HG03039 (cell line): ENCODE data around the gene LRRC71.

Source experiments
- ATAC-seq: cut with Tn5 transposase; IDR thresholded peaks from one replicate; pipeline ENCODE4 v1.9.1; 2021; ENCODE audit warnings: mild to moderate bottlenecking, moderate library complexity; ENCODE audit not compliant: unreplicated experiment

The LRRC71 gene

DNA sequence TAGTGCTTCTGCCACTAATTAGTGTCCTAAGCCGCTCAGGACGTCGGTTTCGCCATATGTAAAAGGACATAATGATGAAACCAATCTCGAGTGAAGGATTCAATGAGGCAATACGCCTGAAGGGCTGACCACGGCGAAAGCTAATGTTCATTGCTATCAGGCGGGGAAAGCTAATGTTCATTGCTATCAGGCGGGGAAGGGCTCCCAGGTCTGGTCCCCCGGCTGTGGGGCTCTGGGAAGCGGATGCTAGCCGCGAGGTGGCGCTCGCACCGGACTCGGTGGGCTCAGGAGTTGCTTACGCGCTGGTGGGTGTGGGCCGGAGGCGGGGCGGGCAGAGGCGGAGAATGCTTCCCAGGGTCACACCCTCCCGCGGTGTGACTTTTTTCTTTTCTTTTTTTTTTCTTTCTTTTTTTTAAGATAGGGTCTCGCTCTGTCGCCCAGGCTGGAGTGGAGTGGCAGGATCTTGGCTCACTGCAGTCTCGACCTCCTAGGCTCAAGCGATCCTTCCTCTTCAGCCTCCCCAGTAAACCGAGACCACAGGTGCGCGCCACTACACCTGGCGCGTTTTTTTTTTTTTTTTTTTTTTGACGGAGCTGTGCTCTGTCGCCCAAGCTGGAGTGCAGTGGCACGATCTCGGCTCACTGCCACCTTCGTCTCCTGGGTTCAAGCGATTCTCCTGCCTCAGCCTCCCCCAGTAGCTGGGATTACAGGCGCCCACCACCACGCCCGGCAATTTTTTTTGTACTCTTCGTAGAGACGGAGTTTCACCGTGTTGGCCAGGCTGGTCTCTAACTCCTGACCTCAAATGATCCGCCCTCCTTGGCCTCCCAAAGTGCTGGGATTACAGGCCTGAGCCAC lies 28.0 kb upstream of the LRRC71 start:
- ATAC-seq, result peak; percentile 53

DNA sequence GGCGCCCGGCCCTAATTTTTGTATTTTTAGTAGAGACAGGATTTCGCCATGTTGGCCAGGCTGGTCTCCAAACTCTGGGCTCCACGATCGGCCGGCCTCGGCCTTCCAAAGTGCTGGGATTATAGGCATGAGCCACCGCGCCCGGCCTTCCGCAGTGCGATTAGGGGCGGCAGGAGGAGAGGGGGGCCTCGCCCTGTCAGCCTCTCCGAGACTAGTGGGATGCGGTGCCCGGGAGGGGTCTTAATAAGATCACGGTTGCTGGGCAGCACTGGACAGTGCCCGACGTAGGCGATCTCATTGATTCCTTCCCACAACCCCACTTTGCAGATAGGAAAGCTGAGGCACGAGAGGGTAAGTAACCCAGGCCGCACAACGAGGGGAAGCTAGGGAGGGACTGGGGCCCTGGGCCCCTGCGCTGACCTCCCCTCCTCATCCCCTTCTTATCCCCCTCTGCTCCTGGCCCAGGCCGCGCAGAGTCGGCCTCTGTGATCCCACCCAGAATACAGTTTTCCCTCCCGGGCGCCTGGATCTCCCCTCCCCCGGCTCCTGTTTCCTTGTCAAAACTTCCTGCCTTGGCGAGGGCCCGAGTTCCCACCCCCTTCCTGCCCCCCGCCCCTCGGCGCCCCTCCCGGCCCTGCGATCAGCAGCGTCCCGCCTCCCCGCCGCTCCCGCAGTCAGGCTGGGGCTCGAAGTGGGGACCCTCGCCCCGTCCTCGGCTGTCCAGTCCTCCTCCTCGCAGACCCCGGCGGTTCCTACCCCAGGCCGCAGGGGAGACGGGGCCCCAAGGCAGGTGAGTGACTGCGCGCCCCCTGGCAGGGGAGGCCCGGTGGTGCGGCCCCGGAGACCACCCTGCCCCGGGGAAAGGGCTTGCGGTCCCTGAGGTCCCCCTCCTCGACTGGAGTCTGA lies 27.1 kb upstream of the LRRC71 start, which contains the start of gene PEAR1:
Gene PEAR1, plus strand, starts transcription at position 671 of the 906 bp plus-strand sequence. CDS start 10,209 bp downstream, outside the sequence.
- ATAC-seq, result no peak

DNA sequence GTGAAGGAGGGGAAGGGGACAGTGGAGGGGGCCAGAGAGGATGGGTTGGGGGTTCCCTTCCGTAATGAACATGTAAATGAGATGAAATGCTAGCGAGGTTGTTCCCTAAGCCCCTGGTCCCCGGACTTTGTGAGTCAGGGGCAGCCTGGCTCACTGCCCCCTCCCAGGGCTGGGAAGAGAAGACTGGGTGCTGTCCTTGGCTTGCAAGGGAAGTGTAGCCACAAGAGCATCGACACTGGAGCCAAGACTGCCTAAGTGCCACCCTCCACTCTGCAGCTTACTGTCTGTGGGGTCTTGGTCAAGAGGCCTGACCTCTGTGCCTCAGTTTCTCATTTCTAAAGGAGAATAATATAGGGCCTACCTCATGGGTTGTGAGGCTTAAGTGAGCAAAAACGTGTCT lies 26.4 kb upstream of the LRRC71 start:
- ATAC-seq, result no peak

DNA sequence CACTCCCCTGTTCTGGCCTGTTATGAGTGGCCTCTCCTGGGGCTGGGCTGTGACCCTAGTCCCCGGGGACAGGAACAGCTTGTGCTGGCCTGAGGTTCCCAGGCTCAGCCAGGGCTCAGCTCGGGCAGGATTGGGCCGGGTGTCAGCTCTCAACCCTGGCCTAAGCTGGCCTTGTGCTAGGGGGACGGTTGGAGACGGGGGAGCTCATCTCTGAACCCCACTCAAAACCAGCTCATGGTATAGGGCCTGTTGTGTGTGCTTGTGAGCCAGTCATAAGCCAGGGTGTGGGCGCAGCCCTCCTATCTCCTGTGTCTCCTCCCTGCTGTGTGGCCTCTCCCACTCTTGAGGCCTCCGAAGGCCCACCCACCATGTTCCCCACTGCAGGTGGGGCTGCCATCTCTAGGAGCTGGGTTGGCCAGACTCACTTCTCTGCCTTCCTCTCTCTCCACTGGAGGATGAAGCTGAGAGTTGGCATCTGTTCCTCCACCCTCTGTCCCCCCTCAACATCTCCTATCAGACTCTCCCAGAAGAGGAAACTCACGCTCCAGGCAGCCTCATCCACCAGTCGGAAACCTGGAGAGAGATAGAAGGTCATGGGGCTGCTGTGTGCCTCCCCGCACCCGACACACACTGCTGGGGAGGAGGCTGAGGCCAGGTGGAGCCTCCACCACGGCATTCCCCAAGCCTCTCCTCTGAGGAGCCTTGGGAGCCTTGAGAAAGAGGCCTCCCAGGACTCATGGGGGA lies 25.5 kb upstream of the LRRC71 start:
- ATAC-seq, result no peak

DNA sequence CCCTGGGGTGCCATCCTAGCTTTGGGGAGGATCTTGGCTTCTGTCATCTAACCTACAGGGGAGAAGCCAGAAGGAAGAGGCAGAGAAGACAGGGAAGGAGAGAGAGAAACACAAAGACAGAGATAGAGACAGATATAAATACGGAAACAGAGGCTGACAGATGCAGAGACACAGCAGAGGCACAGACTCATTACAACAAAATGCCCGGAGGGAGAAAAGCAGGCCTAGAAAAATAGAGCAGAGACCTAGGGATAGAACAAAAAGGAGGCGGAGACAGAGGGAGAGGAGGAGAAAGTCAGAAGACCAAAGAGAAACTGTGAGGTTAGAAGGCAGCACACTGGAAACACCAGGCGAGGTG lies 25.0 kb upstream of the LRRC71 start:
- no peak for ATAC-seq

DNA sequence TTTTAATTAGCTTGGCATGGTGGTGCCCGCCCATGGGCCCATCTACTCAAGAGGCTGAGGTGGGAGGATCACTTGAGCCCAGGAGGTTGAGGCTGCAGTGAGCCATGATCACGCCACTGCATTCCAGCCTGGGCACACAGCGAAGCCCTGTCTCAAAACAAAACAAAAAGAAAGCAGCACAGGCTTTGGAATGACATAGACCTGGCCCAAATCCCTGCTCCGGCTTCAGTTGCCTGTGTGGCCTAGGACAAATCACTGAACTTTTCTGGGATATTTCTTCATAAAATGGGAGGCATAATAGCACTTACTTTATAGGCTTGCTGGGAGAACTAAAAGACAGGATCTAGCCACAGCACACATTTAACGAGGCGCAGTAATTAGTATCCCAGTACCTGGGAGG lies 24.5 kb upstream of the LRRC71 start:
- ATAC-seq, result no peak

DNA sequence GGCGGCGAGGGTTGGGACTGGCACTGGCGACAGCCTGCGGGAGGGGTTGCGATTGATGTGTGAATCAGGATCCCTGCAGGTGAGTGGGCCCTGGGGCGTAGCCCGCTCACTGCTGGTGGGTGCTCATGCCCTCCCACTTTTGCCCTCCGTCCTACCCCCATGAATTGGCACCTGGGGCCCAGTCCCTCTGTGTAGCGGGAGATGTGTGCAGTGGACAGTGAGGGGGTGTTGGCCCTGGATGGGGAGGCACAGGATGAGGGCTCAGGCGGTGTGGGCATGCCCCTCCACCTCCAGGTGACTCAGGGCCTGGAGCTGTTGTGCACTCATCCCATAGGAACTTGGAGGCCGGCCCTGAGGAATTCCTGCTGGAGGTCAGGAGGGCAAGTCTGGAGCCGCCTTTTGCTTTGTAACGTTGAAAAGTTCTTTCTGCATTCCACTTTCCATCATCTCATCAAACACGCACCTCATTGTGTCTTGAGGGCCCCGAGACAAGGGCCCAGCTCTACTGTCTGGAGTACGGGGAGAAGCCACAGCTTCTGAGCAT lies 23.9 kb upstream of the LRRC71 start:
- no peak for ATAC-seq

DNA sequence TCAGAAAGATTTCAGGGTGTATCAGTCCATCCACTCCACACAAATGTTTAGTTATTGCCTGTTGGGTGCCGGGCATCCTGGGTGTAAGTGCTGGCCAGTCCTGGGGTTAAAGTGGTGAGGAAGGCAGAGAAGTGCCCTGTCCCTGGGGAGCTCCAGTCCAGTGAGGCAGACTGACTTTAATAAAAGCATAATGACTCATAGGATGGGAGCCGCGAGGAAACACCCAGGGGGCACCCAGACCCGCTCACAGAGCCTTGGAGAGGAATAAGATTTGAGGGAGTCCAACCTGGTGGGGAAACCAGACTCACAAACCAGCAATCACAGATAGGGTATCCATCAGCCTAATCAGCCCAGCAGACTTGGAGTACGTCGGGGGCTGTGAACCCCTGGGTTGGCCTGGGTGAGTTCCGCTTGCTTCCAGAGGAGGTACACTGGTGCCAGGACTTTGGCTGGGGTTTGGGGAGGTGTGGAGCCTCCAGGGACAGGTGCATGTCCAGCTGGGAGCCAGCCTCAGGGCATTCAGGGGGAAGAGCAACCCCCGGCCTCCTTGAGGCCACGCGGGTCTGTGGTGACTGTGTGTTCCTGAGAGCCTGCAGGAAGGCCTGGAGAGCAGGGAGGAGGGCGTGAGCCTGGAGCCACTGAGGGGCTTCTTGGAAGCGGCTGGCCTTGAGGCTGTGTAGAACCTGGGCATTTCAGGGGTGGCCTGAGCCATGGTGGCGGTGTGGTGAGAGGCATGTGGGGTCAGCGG lies 23.2 kb upstream of the LRRC71 start:
- no peak for ATAC-seq

DNA sequence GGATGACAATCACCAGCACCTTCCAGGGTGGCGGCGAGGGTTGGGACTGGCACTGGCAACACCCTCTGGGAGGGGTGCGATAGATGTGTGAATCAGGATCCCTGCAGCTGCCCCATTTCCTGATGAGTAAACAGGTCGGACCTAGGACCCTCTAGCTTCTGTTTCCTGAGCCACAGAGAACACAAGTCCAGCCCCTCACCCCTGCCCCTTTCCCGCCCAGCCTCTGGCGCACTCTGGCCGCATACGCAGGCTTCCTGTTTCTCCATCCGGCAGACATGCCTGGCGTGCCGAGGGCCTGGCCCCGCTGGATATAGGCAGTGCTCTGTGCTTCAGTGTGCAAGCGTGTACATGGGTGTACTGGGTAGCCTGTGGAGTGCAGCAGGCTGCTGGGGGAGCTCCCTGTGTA lies 22.3 kb upstream of the LRRC71 start:
- no peak for ATAC-seq

DNA sequence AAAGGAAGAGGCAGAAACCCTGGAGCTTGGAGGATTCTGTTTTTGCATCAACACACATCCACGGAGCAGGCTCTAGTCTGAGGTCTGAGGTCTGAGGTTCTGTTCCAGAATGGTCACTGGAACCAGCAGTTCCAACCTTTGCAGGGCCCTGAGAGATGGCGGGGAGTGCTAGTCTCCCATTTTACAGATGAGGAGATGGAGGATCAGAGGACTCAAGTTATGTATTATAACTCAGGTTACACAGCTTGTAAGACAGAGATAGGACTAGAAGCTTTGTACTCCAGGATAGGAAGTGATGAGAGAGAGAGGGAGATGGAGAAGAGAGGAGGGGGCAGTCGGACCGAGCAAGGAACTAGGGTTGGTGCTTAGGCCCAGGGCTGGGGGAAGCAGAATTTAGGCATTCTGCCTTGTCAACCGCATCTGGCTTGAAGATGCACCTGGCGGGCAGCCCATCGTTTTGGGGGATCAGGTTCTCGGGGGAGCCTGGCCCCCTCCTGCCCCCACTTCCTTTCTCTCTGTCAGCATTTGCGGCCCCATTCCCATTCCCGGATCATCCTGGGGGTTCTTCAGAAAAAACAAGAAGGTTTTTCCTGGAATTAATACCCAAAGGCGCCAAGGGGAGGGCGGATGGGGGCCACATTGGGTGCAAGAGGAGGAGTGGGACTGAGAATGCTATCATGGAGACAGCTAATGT lies 21.3 kb upstream of the LRRC71 start:
- no peak for ATAC-seq

DNA sequence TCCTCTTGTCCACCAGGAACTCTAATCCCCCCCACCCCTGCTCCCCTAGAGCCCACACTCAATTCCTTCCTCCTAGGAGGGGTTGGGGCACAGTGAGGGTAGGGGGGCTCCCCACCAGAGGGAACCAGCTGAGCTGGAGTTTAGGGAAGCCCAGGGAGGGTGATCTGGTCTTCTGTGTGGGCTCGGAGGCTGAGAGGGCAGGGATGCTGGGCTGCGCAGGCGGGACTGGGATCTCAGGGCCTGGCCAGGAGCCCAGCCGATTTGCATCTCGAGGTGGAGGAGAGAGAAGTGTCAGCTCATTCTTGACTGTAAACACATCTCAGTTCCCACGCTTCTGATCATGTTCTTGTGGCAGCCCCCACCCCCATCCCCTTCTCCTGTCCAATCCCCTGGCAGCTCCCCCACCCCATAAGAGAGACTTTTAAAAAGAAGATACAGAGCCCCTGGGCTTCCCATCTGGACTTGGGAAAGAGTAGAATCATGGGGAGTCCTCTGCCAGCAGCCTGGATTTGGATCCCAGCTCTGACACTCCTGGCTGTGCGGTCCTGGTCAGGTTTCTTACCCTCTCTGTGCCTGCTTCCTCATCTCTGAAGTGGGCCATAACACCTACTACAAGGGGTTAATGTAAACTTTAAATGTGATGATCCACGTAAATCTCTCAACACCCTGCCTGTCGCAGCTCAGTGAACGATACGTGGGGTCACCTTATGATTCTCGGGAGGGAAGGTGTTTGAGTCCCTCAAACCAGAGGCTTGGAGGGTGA lies 20.3 kb upstream of the LRRC71 start:
- no peak for ATAC-seq

DNA sequence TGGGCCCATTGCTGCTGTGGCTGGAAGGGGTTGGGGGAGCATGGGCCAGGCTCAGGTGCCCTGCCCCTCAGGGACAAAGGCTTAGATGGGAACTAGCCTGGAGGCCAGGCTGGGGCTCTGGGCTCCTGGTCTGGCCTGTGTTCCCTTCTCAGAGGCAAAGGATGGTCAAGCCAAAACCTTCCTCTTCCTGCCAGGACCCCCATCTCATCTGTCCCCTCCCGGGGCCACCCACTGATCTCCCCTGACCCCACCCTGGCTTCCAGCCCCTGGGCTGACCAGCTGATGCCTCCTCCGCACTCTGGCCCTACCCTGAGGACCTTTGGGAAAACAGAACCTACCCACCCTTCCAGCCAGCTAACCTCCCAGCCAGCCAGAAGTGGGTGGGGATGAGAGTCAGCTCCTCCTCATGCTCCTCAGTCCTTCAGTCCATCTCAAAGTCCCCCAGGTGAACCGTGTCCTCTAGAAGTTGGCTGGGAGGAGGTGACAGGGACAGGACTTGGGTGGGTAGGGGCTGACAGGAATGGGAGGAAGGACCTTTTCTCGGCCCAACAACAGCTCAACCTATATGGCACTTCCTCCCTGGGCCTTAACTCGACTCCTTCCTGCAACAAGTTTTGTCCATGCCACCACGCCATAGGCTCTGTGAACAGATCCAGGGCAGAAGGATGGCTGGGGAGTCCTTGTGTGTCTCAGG lies 19.4 kb upstream of the LRRC71 start:
- ATAC-seq, result no peak

DNA sequence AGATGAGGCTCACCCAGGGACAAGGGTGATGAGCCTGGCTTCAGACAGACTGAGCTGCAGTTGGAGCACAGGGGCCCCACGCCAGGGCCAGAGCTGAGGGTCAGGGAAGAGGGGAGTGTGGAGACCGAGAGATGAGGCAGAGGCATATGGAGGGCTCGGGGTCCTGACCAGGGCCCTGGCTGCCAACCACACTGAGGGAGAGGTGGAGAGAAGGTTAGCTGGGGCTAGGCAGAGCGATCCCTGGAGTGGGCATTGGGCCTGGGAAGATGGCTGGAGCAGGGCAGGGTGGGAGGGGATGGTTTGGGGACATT lies 18.9 kb upstream of the LRRC71 start:
- no peak for ATAC-seq

DNA sequence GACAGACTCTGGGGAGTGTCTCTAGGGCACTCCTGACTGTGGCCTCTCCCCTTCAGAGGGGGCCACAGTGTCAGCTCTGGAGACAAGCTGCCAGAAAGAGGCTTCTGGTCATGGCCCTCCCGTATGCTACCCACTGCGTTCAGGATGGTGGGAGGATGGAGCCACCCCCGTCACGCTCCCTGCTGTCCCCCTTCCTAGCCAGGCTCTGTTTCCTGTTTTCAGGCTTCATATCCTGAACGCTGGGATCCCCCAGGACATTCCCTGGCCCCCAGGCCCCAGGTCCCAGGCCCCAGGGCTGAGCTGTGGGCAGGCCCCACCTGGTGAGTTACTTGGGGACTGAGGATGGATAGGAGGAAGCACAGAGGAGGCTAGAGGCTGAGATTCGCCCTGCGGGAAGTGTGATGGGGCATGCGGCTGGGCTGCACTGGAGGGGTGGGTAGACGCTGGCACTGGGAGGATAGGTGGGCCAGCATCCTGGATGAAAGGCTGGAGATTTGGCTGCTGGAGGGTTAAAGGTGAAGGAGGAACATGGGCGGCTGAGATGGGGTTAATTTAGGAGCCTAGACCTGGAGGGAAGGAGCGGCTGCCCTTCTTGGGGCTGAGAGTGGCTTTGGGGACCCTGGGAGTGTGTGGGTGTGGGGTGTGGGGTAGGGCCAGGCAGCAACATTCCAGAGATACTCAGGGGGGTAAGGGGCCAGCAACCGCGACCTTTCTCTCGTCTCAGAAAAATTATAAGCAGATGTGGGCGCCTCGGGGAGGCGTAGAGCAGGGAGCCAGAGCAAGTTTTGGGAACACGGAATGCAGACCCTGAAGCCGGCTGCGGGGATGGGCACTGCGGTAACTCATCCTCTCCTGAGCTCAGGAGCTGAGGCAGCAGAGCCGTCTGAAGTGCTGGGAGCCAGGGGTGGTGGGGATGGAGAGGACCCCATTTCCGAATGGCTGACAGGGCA lies 18.2 kb upstream of the LRRC71 start:
- no peak for ATAC-seq

DNA sequence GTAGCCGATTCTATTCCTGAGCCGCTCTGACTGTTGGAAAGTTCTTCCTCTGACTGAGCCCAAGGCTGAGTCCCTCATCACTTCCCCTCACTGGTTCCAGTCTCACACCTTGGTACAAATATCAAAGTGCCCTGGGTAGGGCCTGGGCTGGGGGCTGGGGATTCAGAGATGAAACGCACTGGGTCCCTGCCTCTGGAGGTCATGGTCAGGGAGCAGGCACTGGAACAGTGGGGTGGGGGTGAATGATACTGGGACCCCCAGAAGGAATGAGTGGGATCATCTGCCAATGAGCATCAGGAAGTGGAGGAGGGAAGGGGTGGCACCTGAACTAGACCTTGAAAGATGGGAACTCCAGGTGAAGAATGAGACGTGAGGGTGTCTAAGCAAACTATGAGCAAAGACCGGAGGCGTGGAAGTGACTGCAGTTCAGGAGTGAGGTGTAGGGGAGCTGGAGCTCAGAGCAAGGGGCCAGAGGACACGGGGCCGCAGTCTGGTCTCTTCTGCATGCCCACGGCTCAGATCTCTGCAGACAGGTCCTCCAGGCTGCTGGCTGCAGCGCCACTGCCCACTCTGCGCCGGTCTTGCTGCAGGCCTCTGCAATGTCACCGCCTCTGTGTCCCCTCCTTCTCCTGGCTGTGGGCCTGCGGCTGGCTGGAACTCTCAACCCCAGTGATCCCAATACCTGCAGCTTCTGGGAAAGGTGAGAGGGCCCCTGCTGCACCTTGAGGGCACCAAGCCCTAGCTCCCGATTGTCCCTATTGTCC lies 16.9 kb upstream of the LRRC71 start:
- ATAC-seq, result no peak

DNA sequence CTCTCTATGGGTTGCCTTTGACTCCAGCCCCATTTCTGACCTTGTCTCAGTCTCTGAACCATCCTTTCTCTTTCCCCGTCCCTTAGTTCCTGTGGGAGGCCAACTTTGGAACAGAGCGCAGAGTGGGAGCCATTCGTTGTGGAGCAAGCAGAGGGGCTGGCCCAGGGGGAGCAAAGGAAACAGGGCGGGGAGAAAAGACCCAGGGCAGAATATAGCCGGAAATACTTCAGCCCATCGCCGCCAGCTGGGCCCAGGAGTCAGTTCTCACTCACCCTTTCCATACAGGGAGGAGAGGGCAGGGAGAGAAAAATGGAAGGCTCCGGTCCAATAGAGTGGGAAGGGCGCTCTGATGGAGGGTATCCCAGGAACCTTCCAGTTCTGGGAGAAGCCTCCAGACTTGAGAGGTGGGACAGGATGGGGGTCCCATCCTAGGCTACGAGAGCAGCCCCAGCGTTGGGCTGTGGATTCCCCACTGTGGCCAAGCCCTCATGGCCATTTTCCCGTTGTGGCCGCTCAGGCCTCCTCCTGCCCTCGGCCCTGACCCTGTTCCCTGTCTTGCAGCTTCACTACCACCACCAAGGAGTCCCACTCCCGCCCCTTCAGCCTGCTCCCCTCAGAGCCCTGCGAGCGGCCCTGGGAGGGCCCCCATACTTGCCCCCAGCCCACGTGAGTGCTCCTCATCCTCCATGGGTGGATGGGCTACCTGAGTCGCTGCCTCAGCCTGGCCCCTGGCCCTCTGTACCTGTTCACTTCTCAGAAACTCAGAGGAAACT lies 16.1 kb upstream of the LRRC71 start:
- no peak for ATAC-seq
